Activated T-cell treated with anti-CD3 and anti-CD28 coated beads, Interleukin-2, amount 50 U/mL, for 72 hours (primary cell): ENCODE measurements around the gene SLC16A8. TPM values are rescaled to one million over a fixed set of nuclear protein-coding genes. Genes with fewer than 3 reads are reported as not detected.
A peak's percentile ranks its signal among the peaks of the same experiment; 100 is the strongest.
"Not testable (repeated sequence)": the region's sequence is repeated elsewhere in the genome, so short reads cannot be mapped to it uniquely, and the experiment has no call there.

Source experiments
- ATAC-seq, 2 donors: fragments of 150-1000 bp; cut with Tn5 transposase; replicated peaks in 1 of 2; 2 replicates each; pipeline ENCODE4 v1.10.0; 2021; ENCODE audit warnings: moderate library complexity in 2 of 2, mild to moderate bottlenecking in 1 of 2
- DNase-seq, 2 donors: peaks; one replicate each; pipeline ENCODE4 v3.0.0; 2021 to 2022; ENCODE audit warnings: mixed read lengths in 1 of 2
- H3K27ac Mint-ChIP-seq: one replicate; pipeline ENCODE4 v1.8.0; 2022; ENCODE audit warnings: mild to moderate bottlenecking, moderate library complexity, mixed read lengths
- H3K27me3 Mint-ChIP-seq: one replicate; pipeline ENCODE4 v1.8.0; 2022; ENCODE audit warnings: low read depth, mixed read lengths
- H3K36me3 Mint-ChIP-seq, 2 donors: one replicate each; pipeline ENCODE4 v1.8.0; 2022; ENCODE audit warnings: mixed read lengths in 2 of 2, mild to moderate bottlenecking in 1 of 2; ENCODE audit not compliant: insufficient read depth in 2 of 2
- H3K4me1 Mint-ChIP-seq: one replicate; pipeline ENCODE4 v1.8.0; 2022; ENCODE audit warnings: low read depth, mixed read lengths
- H3K4me3 Mint-ChIP-seq, 2 donors: one replicate each; pipeline ENCODE4 v1.8.0; 2022; ENCODE audit warnings: mild to moderate bottlenecking in 2 of 2, mixed read lengths in 2 of 2, moderate library complexity in 2 of 2
- H3K9me3 Mint-ChIP-seq, 2 donors: one replicate each; pipeline ENCODE4 v1.8.0; 2022; ENCODE audit warnings: mixed read lengths in 2 of 2
- total RNA-seq, 2 donors: library from RNA; stranded (reverse); gene quantifications; one replicate each; pipeline ENCODE4 v1.2.3, GENCODE V29; 2022

Gene SLC16A8
- total RNA-seq, 2 donors from 2014 or later, result not detected

GRCh38 chr22:38122616-38123015, 38.6 kb upstream of the SLC16A8 start:
- DNase-seq, result no peak
- Mint-ChIP-seq H3K36me3 (no peaks in the 10 kb centered on the region), H3K9me3 (no peaks in the 10 kb centered on the region), H3K27me3 (no peaks in the 10 kb centered on the region), H3K27ac (no peak overlapping the region), H3K4me3 (no peak overlapping the region), H3K4me1 (peaks cover 4% of the 10 kb centered on the region)
- no peak for ATAC-seq

- Mint-ChIP-seq H3K9me3 (no peaks in the 10 kb centered on the region), H3K27ac (no peak overlapping the region), H3K4me1 (peaks cover 4% of the 10 kb centered on the region), H3K4me3 (no peak overlapping the region), H3K36me3 (no peaks in the 10 kb centered on the region), H3K27me3 (no peaks in the 10 kb centered on the region)
- DNase-seq (no peak), ATAC-seq (no peak)
These were observed 36.6 kb upstream of the SLC16A8 start for GRCh38 chr22:38120359-38121110.

GRCh38 chr22:38118747-38119146, 34.8 kb upstream of the SLC16A8 start:
- not testable (repeated sequence) for H3K27ac Mint-ChIP-seq, H3K27me3 Mint-ChIP-seq, ATAC-seq, DNase-seq, H3K4me3 Mint-ChIP-seq, H3K36me3 Mint-ChIP-seq, H3K4me1 Mint-ChIP-seq, H3K9me3 Mint-ChIP-seq

- Mint-ChIP-seq H3K36me3 (no peaks in the 10 kb centered on the region), H3K4me1 (no peaks in the 10 kb centered on the region), H3K9me3 (no peaks in the 10 kb centered on the region), H3K27ac (no peak overlapping the region), H3K27me3 (no peaks in the 10 kb centered on the region), H3K4me3 (no peak overlapping the region)
- ATAC-seq (no peak), DNase-seq (no peak)
These were observed 34.2 kb upstream of the SLC16A8 start for GRCh38 chr22:38118182-38118581.

- H3K36me3 Mint-ChIP-seq, H3K4me3 Mint-ChIP-seq, DNase-seq, H3K27ac Mint-ChIP-seq, ATAC-seq, H3K4me1 Mint-ChIP-seq, H3K27me3 Mint-ChIP-seq, H3K9me3 Mint-ChIP-seq: not testable (repeated sequence)
These were observed 33.6 kb upstream of the SLC16A8 start for GRCh38 chr22:38117556-38117955.

- no peak for ATAC-seq
- Mint-ChIP-seq H3K27me3 (no peaks in the 10 kb centered on the region), H3K36me3 (peaks cover 0 to 2% of the 10 kb centered on the region in 2 donors), H3K27ac (no peak overlapping the region), H3K4me3 (no peak overlapping the region), H3K9me3 (no peaks in the 10 kb centered on the region), H3K4me1 (no peaks in the 10 kb centered on the region)
- no peak for DNase-seq
These were observed 31.6 kb upstream of the SLC16A8 start for GRCh38 chr22:38115423-38116205.

GRCh38 chr22:38114484-38115398, 30.8 kb upstream of the SLC16A8 start:
- Mint-ChIP-seq H3K27me3 (no peaks in the 10 kb centered on the region), H3K4me1 (no peaks in the 10 kb centered on the region), H3K27ac (peak overlapping the region; percentile 86), H3K36me3 (peaks cover 0 to 2% of the 10 kb centered on the region in 2 donors), H3K4me3 (no peak overlapping the region), H3K9me3 (no peaks in the 10 kb centered on the region)
- ATAC-seq (peak; percentile 77 to 86), DNase-seq (peak; percentile 79 to 85)

- no peaks in the 10 kb centered on the region for H3K4me1 Mint-ChIP-seq
- no peaks in the 10 kb centered on the region for H3K27me3 Mint-ChIP-seq
- H3K36me3 Mint-ChIP-seq, result peaks cover 0 to 2% of the 10 kb centered on the region in 2 donors
- H3K4me3 Mint-ChIP-seq, result no peak overlapping the region
- DNase-seq (no peak), ATAC-seq (no peak)
- no peak overlapping the region for H3K27ac Mint-ChIP-seq
- no peaks in the 10 kb centered on the region for H3K9me3 Mint-ChIP-seq
These were observed 28.4 kb upstream of the SLC16A8 start for GRCh38 chr22:38112381-38112780.

- H3K4me3 Mint-ChIP-seq, result no peak overlapping the region
- no peak overlapping the region for H3K27ac Mint-ChIP-seq
- H3K4me1 Mint-ChIP-seq, result no peaks in the 10 kb centered on the region
- DNase-seq (no peak), ATAC-seq (no peak)
- H3K36me3 Mint-ChIP-seq, result peaks cover 0 to 2% of the 10 kb centered on the region in 2 donors
- no peaks in the 10 kb centered on the region for H3K9me3 Mint-ChIP-seq
- H3K27me3 Mint-ChIP-seq, result no peaks in the 10 kb centered on the region
These were observed 28.0 kb upstream of the SLC16A8 start for GRCh38 chr22:38111925-38112355.

GRCh38 chr22:38110863-38111852, 27.2 kb upstream of the SLC16A8 start:
- Mint-ChIP-seq H3K4me1 (no peaks in the 10 kb centered on the region), H3K27me3 (no peaks in the 10 kb centered on the region), H3K27ac (no peak overlapping the region), H3K9me3 (no peaks in the 10 kb centered on the region), H3K36me3 (peaks cover 0 to 2% of the 10 kb centered on the region in 2 donors), H3K4me3 (no peak overlapping the region)
- ATAC-seq, result no peak
- DNase-seq, result no peak

- Mint-ChIP-seq H3K27ac (peak within 1 kb of the TSS; percentile 74), H3K4me3 (no peak within 1 kb of the TSS), H3K27me3 (no peaks in the 10 kb centered on the region), H3K36me3 (peaks cover 0 to 2% of the 10 kb centered on the region in 2 donors), H3K9me3 (no peaks in the 10 kb centered on the region), H3K4me1 (no peaks in the 10 kb centered on the region)
- DNase-seq (no peak), ATAC-seq (no peak)
These were observed 26.3 kb upstream of the SLC16A8 start, which contains the start of gene BAIAP2L2 for GRCh38 chr22:38110008-38110862. Gene BAIAP2L2 (minus strand): TSS chr22:38110684. CDS start chr22:38110525, 159 bp downstream.
